ENCODE data around the gene ADGRG1. TPM values are rescaled to one million over a fixed set of nuclear protein-coding genes. Genes with fewer than 3 reads are reported as not detected.
A peak's percentile ranks its signal among the peaks of the same experiment; 100 is the strongest.

ADGRG1 gene
- total and polyA plus RNA-seq, 2 experiments from 2014 or later = 0.21 TPM; not detected in 1

GRCh38 chr16:57696240-57696639 is 67.8 kb downstream of the ADGRG1 start:
- no peak for DNase-seq (ENCODE audit: low read depth in 1 of 2, low spot score in 1 of 2)
- H3K27me3 ChIP-seq = no peaks in the 10 kb centered on the region
- no peaks in the 10 kb centered on the region for H3K36me3 ChIP-seq
- no peak for TF ChIP-seq CTCF (IDR thresholded peaks at IDR 0.05; ENCODE audit: low read depth, low read length)
- no peaks in the 10 kb centered on the region for H3K9me3 ChIP-seq (ENCODE audit: low read depth)
- no peak overlapping the region for H3K4me3 ChIP-seq
- H3K27ac ChIP-seq = no peak overlapping the region
- peaks cover 8% of the 10 kb centered on the region for H3K4me1 ChIP-seq (ENCODE audit: low read depth)

- no peak for TF ChIP-seq CTCF (IDR thresholded peaks at IDR 0.05; ENCODE audit: low read depth, low read length)
- Histone ChIP-seq H3K27me3 (no peaks in the 10 kb centered on the region), H3K9me3 (ENCODE audit: low read depth) (no peaks in the 10 kb centered on the region), H3K27ac (no peak overlapping the region), H3K4me1 (ENCODE audit: low read depth) (peaks cover 16% of the 10 kb centered on the region), H3K4me3 (no peak overlapping the region), H3K36me3 (no peaks in the 10 kb centered on the region)
- no peak for DNase-seq (ENCODE audit: low read depth in 1 of 2, low spot score in 1 of 2)
Observed at GRCh38 chr16:57697896-57698537, 69.6 kb downstream of the ADGRG1 start.

- H3K27me3 ChIP-seq = no peaks in the 10 kb centered on the region
- peaks cover 16% of the 10 kb centered on the region for H3K4me1 ChIP-seq (ENCODE audit: low read depth)
- H3K36me3 ChIP-seq = no peaks in the 10 kb centered on the region
- no peaks in the 10 kb centered on the region for H3K9me3 ChIP-seq (ENCODE audit: low read depth)
- no peak for DNase-seq (ENCODE audit: low read depth in 1 of 2, low spot score in 1 of 2)
- H3K4me3 ChIP-seq = no peak overlapping the region
- peak overlapping the region; percentile 51 for H3K27ac ChIP-seq
- TF ChIP-seq CTCF (IDR thresholded peaks at IDR 0.05; ENCODE audit: low read depth, low read length) = no peak
Observed at GRCh38 chr16:57698812-57699405, 70.5 kb downstream of the ADGRG1 start.

- Histone ChIP-seq H3K36me3 (no peaks in the 10 kb centered on the region), H3K27me3 (no peaks in the 10 kb centered on the region)
- TF ChIP-seq CTCF (IDR thresholded peaks at IDR 0.05; ENCODE audit: low read depth, low read length) = no peak
Observed at GRCh38 chr16:57699481-57699880, 71.1 kb downstream of the ADGRG1 start.

GRCh38 chr16:57699899-57700298 is 71.5 kb downstream of the ADGRG1 start:
- Histone ChIP-seq H3K4me1 (ENCODE audit: low read depth) (peaks cover 16% of the 10 kb centered on the region), H3K36me3 (no peaks in the 10 kb centered on the region), H3K9me3 (ENCODE audit: low read depth) (no peaks in the 10 kb centered on the region), H3K27ac (peak overlapping the region; percentile 51), H3K4me3 (no peak overlapping the region), H3K27me3 (no peaks in the 10 kb centered on the region)
- no peak for DNase-seq (ENCODE audit: low read depth in 1 of 2, low spot score in 1 of 2)
- TF ChIP-seq CTCF (IDR thresholded peaks at IDR 0.05; ENCODE audit: low read depth, low read length) = no peak

More at GRCh38 chr16:57699481-57699880, 71.1 kb downstream of the ADGRG1 start:
- Histone ChIP-seq H3K4me3 (no peak overlapping the region), H3K9me3 (ENCODE audit: low read depth) (no peaks in the 10 kb centered on the region), H3K27ac (peak overlapping the region; percentile 51), H3K4me1 (ENCODE audit: low read depth) (peaks cover 16% of the 10 kb centered on the region)
- no peak for DNase-seq (ENCODE audit: low read depth in 1 of 2, low spot score in 1 of 2)
